Chondrocyte (in vitro differentiated cells): Measurements from ENCODE around the gene NTRK2. TPM values are rescaled to one million over a fixed set of nuclear protein-coding genes. Genes with fewer than 3 reads are reported as not detected.

ENCODE experiments used
- DNase-seq: peaks from one replicate; pipeline ENCODE4 v3.0.0; 2021; ENCODE audit warnings: mixed read lengths, low spot score
- H3K27ac Mint-ChIP-seq: one replicate; pipeline ENCODE4 v1.8.0; 2021; ENCODE audit warnings: mild to moderate bottlenecking, moderate library complexity, mixed read lengths; ENCODE audit not compliant: unreplicated experiment
- H3K27me3 Mint-ChIP-seq: 2 replicates; pipeline ENCODE4 v1.8.0; 2021; ENCODE audit warnings: low read depth, mixed read lengths
- H3K36me3 Mint-ChIP-seq: 2 replicates; pipeline ENCODE4 v1.8.0; 2021; ENCODE audit warnings: low read depth, mixed read lengths
- H3K4me1 Mint-ChIP-seq: 2 replicates; pipeline ENCODE4 v1.8.0; 2021; ENCODE audit warnings: low read depth, mild to moderate bottlenecking, mixed read lengths
- H3K4me3 Mint-ChIP-seq: one replicate; pipeline ENCODE4 v1.8.0; 2021; ENCODE audit warnings: mild to moderate bottlenecking, moderate library complexity, mixed read lengths; ENCODE audit not compliant: unreplicated experiment
- H3K9me3 Mint-ChIP-seq: 2 replicates; pipeline ENCODE4 v1.8.0; 2021; ENCODE audit warnings: low read depth, mixed read lengths
- total RNA-seq: library from RNA; stranded (reverse); gene quantifications from 3 replicates; pipeline ENCODE4 v1.2.1, GENCODE V29; 2021
- TF ChIP-seq, protein P1 (sequence below): fragments of 200-600 bp; sonication (generic); IDR thresholded peaks from 2 replicates; pipeline ENCODE4 v1.5.0; 2021; ENCODE audit warnings: antibody characterized with exemption, mild to moderate bottlenecking, moderate library complexity

NTRK2 gene
- total RNA-seq, 1 donor from 2014 or later: 40.0 TPM

DNA sequence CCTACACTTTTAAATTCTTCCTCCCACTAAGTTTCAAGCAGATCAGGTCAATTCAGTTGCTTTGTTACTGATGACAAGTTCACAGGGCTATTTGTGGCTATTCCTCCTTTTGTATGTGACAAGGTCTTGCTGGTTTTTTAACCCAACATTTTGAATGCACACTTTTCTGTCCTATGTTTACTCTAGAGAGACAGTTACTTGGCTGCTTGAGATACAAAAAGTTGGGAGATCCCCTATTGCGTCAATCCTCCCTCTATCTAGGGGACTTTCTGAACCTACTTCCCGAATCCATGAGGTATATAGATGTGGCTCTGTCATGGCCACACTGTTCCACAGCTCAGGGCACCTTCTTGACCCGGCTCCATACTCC, 386.7 kb downstream of the NTRK2 start:
- H3K4me3 Mint-ChIP-seq: no peak overlapping the region
- peaks cover 13% of the 10 kb centered on the region for H3K4me1 Mint-ChIP-seq
- TF ChIP-seq, protein P1, sequence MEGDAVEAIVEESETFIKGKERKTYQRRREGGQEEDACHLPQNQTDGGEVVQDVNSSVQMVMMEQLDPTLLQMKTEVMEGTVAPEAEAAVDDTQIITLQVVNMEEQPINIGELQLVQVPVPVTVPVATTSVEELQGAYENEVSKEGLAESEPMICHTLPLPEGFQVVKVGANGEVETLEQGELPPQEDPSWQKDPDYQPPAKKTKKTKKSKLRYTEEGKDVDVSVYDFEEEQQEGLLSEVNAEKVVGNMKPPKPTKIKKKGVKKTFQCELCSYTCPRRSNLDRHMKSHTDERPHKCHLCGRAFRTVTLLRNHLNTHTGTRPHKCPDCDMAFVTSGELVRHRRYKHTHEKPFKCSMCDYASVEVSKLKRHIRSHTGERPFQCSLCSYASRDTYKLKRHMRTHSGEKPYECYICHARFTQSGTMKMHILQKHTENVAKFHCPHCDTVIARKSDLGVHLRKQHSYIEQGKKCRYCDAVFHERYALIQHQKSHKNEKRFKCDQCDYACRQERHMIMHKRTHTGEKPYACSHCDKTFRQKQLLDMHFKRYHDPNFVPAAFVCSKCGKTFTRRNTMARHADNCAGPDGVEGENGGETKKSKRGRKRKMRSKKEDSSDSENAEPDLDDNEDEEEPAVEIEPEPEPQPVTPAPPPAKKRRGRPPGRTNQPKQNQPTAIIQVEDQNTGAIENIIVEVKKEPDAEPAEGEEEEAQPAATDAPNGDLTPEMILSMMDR: no peak
- DNase-seq: no peak
- peaks cover 17% of the 10 kb centered on the region for H3K27me3 Mint-ChIP-seq
- no peak overlapping the region for H3K27ac Mint-ChIP-seq
- H3K36me3 Mint-ChIP-seq: no peaks in the 10 kb centered on the region
- no peaks in the 10 kb centered on the region for H3K9me3 Mint-ChIP-seq

GRCh38 chr9:85061969-85062368, 392.4 kb downstream of the NTRK2 start:
- TF ChIP-seq, protein P1: no peak
- Mint-ChIP-seq H3K9me3 (peaks cover 3% of the 10 kb centered on the region), H3K4me3 (no peak overlapping the region), H3K36me3 (no peaks in the 10 kb centered on the region), H3K27ac (no peak overlapping the region), H3K4me1 (no peaks in the 10 kb centered on the region), H3K27me3 (peaks cover 29% of the 10 kb centered on the region)
- no peak for DNase-seq

DNA sequence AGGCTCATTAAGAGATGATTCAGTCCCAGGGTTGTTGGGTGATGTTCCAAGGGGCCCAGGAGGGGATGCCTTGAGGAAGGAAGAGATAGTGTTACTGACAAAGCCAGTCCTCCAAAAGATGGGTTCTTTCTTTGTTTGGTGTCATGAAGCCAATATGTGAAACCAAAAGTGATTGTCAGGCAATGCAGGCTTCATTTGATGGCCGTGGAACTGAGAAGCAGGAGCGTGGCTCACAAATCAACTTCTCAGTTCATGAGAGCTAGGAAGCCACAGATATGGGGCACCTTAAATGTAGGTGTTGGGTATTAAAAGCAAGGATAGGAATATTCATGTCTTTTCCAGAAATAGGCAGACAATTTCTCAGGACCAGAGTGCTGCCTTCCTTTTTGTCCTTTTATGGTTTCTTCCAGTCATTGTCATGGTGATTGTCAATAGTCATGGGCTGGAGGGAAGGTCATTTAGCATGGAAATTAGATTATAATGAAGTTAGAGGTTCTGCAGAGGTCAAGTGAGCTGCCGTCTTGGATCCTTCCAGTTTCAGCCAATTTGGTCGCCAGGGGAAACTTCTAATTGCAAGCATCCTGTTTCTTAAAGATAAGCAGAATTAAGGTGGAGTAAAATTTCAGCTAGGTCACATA, 393.0 kb downstream of the NTRK2 start:
- DNase-seq: no peak
- H3K27ac Mint-ChIP-seq: no peak overlapping the region
- peaks cover 29% of the 10 kb centered on the region for H3K27me3 Mint-ChIP-seq
- TF ChIP-seq, protein P1: no peak
- no peaks in the 10 kb centered on the region for H3K36me3 Mint-ChIP-seq
- H3K9me3 Mint-ChIP-seq: peaks cover 3% of the 10 kb centered on the region
- no peak overlapping the region for H3K4me3 Mint-ChIP-seq
- H3K4me1 Mint-ChIP-seq: no peaks in the 10 kb centered on the region

GRCh38 chr9:85064811-85065371, 395.4 kb downstream of the NTRK2 start:
- DNase-seq: no peak
- no peaks in the 10 kb centered on the region for H3K36me3 Mint-ChIP-seq
- TF ChIP-seq, protein P1: no peak
- peaks cover 5% of the 10 kb centered on the region for H3K9me3 Mint-ChIP-seq
- no peaks in the 10 kb centered on the region for H3K4me1 Mint-ChIP-seq
- peaks cover 30% of the 10 kb centered on the region for H3K27me3 Mint-ChIP-seq
- no peak overlapping the region for H3K4me3 Mint-ChIP-seq
- H3K27ac Mint-ChIP-seq: no peak overlapping the region

GRCh38 chr9:85067792-85068191, 398.3 kb downstream of the NTRK2 start:
- TF ChIP-seq, protein P1: no peak
- Mint-ChIP-seq H3K4me1 (no peaks in the 10 kb centered on the region), H3K36me3 (no peaks in the 10 kb centered on the region), H3K9me3 (peaks cover 6% of the 10 kb centered on the region), H3K27ac (no peak overlapping the region), H3K27me3 (peaks cover 16% of the 10 kb centered on the region), H3K4me3 (no peak overlapping the region)
- no peak for DNase-seq
